Mononuclear cell (primary cell): Measurements from ENCODE around the gene KDF1. TPM values are rescaled to one million over a fixed set of nuclear protein-coding genes. Genes with fewer than 3 reads are reported as not detected.
A peak's percentile ranks its signal among the peaks of the same experiment; 100 is the strongest.
"Not testable (repeated sequence)": the region's sequence is repeated elsewhere in the genome, so short reads cannot be mapped to it uniquely, and the experiment has no call there.

Experiments used
- H3K27me3 ChIP-seq: 2 replicates; pipeline ENCODE4 v1.6.0; 2011; ENCODE audit warnings: low read length, control low read depth; ENCODE audit not compliant: insufficient read depth
- H3K4me1 ChIP-seq: 2 replicates; pipeline ENCODE4 v1.5.1; 2011; ENCODE audit warnings: mild to moderate bottlenecking, low read length, control low read depth; ENCODE audit not compliant: insufficient read depth
- H3K4me3 ChIP-seq: 2 replicates; pipeline ENCODE4 v1.5.1; 2011; ENCODE audit warnings: mild to moderate bottlenecking, low read length, moderate library complexity
- H3K9me3 ChIP-seq: 2 replicates; pipeline ENCODE4 v1.5.1; 2011; ENCODE audit warnings: low read depth, mild to moderate bottlenecking, control low read depth, low read length
- total RNA-seq: library from RNA; depleted of rRNA; stranded (reverse); fragments of >200 nt; gene quantifications from one replicate; pipeline ENCODE4 v1.2.3, GENCODE V29; 2012

Gene KDF1
- total RNA-seq, 1 donor, result 0.63 TPM

- H3K4me1 ChIP-seq, result peaks cover 53% of the 10 kb centered on the region
- no peaks in the 10 kb centered on the region for H3K9me3 ChIP-seq
- H3K4me3 ChIP-seq, result no peak overlapping the region
- H3K27me3 ChIP-seq, result peaks cover 27% of the 10 kb centered on the region
Measured at GRCh38 chr1:26998429-26999300, 38.4 kb upstream of the KDF1 start.

DNA sequence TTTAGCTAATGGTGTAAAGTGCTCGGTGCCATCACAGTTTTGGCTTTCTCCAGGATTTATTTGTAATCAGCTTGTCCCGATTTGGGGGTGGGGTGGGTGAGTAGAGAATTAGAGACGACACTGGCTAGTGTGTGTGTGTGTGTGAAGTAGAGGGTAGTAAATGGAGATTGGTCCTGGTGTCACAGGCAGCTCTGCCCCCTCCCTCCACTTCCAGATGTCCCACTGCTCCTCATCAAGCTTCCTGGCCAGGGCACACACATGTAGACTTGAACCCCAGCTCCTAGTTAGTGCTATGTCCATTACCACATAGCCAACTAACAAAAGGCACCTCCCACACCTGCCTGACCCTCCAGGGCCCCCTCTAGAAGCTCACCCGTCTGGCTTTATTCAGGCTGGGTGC lies 36.4 kb upstream of the KDF1 start:
- no peaks in the 10 kb centered on the region for H3K9me3 ChIP-seq
- H3K4me3 ChIP-seq, result no peak overlapping the region
- H3K4me1 ChIP-seq, result peaks cover 51% of the 10 kb centered on the region
- peaks cover 40% of the 10 kb centered on the region for H3K27me3 ChIP-seq

DNA sequence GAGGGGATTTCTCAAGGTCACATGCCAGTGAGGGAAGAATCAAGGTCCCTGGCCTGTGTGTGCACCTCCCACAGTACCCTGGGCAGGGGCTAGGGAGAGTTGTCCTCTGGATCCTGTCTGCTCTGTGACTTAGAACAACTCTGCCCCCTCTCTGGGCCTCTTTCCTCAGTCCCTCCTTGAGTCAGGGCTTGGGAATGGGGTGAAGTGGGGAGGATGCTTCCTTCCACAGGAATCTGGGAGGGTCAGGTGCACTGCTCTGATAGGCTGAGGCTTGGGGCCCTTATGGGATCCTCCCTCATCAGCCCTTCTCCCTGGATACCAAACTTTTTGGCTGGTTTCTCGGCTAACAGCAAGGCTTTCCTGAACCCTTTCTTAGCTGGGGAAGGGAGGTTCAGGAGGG lies 35.8 kb upstream of the KDF1 start:
- Histone ChIP-seq H3K4me1 (peaks cover 51% of the 10 kb centered on the region), H3K9me3 (no peaks in the 10 kb centered on the region), H3K27me3 (peaks cover 45% of the 10 kb centered on the region), H3K4me3 (no peak overlapping the region)

- peaks cover 46% of the 10 kb centered on the region for H3K27me3 ChIP-seq
- H3K4me3 ChIP-seq, result no peak overlapping the region
- H3K4me1 ChIP-seq, result peaks cover 44% of the 10 kb centered on the region
- H3K9me3 ChIP-seq, result no peaks in the 10 kb centered on the region
Measured at GRCh38 chr1:26994787-26995517, 34.7 kb upstream of the KDF1 start.

DNA sequence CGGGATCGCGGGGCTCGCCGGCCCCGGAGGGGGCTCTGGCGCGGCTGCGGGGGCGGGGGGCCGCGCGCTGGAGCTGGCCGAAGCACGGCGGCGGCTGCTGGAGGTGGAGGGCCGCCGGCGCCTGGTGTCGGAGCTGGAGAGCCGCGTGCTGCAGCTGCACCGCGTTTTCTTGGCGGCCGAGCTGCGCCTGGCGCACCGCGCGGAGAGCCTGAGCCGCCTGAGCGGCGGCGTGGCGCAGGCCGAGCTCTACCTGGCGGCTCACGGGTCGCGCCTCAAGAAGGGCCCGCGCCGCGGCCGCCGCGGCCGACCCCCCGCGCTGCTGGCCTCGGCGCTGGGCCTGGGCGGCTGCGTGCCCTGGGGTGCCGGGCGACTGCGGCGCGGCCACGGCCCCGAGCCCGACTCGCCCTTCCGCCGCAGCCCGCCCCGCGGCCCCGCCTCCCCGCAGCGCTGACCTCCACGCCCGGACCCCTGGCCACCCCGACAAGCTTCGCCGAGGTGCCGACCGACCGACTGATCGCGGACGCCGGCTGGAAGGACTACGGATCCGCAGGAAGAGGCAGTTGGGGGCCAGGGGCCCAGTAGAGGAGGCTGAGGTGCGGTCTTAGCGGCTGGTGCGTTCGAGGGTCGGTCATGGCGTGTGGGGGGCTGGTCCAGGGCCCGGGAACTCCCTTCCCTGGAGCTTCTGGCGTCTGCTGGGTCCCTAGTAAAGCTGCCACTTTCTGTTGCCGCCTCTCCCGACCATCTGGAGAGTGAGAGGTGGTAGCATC lies 33.9 kb upstream of the KDF1 start:
- Histone ChIP-seq H3K4me3 (peak overlapping the region; percentile 35), H3K9me3 (no peaks in the 10 kb centered on the region), H3K4me1 (peaks cover 39% of the 10 kb centered on the region), H3K27me3 (peaks cover 46% of the 10 kb centered on the region)

DNA sequence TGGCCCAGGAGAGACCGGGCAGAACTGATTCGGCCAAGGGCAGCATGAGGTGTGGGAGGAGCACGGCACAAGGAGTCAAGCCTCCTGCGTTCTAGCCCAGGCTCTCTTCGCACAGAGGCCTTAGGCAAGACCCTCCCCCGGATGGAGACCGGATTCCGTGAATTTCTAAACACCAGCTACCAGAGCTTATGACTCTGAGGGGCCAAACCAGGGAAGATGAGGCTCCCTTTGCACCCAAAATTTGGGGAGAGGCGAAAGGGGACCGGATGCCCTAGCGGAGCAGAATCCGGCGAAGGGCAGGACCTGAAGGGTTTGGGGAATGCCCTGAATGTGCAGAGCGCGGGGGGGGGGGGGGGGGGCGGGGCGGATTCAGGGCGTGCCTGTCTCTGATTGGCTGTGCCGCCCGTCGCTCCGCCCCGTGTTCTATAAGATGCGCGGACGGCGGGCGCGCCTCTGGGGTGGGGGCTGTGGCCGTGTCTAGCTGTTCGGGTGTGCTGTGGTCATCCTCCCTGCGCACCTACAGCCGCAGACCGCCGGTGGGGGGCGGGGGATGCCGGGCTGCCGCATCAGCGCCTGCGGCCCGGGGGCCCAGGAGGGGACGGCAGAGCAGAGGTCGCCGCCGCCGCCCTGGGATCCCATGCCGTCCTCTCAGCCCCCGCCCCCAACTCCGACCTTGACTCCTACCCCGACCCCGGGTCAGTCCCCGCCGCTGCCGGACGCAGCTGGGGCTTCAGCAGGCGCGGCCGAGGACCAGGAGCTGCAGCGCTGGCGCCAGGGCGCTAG lies 33.2 kb upstream of the KDF1 start, which contains the start of gene TRNP1:
TSS of gene TRNP1 (plus strand) at position 456 of the 783 bp plus-strand sequence. CDS start at position 551, 95 bp downstream.
- Histone ChIP-seq H3K4me3 (peak within 1 kb of the TSS; percentile 35), H3K4me1 (peaks cover 39% of the 10 kb centered on the region), H3K27me3 (peaks cover 46% of the 10 kb centered on the region), H3K9me3 (no peaks in the 10 kb centered on the region)

DNA sequence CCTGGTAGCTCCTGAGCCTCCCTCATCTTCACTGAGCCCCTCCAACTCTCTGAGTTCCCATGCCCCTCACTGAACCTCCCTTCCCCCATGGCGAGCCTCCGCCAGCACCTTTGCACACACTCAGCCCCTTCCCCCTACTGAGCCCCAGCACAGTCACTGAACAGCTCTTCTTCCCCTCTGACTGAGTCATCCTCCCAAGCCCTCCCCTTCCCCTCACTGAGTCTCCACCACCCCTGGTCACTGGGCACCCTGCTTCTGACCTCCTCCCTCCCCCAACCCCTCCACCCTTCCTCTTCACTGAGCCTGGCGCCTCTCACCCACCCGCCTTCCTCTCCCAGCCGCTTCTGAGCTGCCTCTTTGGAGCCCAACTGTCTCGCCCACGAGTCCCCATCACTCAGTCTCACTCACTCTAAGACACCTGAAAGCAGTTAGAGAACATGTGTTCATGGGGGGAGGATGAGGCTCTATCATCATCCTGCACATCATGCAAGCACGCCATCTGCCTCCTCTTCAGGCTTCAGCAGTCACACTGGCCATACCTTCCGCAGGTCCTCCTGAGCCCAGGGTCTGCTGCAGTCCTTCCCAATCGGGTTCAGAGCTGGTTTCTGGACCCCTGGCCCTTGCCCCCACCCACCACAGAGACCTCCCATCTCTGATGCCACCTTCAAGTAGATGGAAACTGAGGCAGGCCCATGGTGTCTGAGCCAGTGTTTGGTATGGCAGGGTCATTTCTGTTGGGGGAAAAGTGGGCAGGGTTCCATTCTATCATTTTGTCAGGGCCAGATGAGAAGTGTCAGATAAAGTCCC lies 31.2 kb upstream of the KDF1 start:
- Histone ChIP-seq H3K4me1 (peaks cover 31% of the 10 kb centered on the region), H3K4me3 (no peak overlapping the region), H3K27me3 (peaks cover 40% of the 10 kb centered on the region), H3K9me3 (no peaks in the 10 kb centered on the region)

- H3K4me1 ChIP-seq, result peaks cover 26% of the 10 kb centered on the region
- H3K27me3 ChIP-seq, result peaks cover 21% of the 10 kb centered on the region
- H3K9me3 ChIP-seq, H3K4me3 ChIP-seq: not testable (repeated sequence)
Measured at GRCh38 chr1:26989403-26990109, 29.3 kb upstream of the KDF1 start.

DNA sequence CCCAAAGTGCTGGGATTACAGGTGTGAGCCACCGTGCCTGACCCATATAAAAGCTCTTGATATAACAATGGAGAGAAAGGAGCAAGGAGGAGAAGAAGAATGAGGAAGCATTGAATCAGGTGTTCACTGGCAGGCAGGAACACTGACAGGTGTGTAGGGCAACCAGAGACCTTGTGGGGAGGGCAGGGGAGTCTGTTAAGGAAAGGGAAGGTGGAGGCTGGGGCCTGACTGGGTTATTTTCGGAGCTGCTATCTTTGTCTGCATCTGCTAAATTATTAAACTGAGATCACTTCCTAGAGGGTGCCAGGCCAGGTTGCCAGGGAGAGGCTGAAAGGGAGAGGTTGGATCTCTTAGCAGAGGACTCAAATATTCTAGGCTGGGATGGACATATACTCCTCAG lies 26.4 kb upstream of the KDF1 start:
- H3K9me3 ChIP-seq, result no peaks in the 10 kb centered on the region
- no peak overlapping the region for H3K4me3 ChIP-seq
- peaks cover 9% of the 10 kb centered on the region for H3K27me3 ChIP-seq
- peaks cover 10% of the 10 kb centered on the region for H3K4me1 ChIP-seq

DNA sequence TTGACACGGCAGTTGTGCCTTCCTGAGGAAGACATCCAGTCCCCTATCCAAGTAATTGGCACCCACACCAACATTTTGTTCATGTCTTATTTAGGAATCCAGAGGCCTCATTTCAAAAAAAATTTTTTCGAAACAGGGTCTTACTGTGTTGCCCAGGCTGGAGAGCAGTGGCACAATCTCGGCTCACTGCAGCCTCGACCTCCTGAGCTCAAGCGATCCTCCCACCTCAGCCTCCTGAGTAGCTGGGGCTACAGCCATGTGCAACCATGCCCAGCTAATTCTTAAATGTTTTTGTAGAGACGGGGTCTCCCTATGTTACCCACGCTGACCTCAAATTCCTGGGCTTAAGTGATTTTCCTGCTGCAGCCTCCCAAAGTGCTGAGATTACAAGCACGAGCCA lies 24.0 kb upstream of the KDF1 start:
- no peak overlapping the region for H3K4me3 ChIP-seq
- no peaks in the 10 kb centered on the region for H3K9me3 ChIP-seq
- peaks cover 3% of the 10 kb centered on the region for H3K27me3 ChIP-seq
- H3K4me1 ChIP-seq, result no peaks in the 10 kb centered on the region

DNA sequence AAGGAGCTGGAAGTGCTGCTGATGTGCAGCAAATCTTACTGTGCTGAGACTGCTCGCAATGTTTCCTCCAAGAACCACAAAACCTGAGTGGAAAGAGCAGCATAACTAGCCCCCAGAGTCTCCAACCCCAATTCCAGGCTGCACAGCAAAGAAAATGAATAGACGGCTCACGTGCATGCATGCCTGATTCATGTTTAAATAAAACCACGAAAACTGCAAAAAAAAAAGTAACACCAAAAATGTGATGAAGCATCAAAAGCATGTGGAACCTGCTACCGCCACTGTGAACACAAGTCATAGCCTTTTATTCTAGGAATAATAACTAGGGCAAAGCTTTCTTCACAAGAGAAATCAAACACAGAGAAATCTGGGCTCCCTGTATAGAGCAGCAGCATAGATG lies 23.6 kb upstream of the KDF1 start:
- no peaks in the 10 kb centered on the region for H3K4me1 ChIP-seq
- H3K9me3 ChIP-seq, result no peaks in the 10 kb centered on the region
- peaks cover 3% of the 10 kb centered on the region for H3K27me3 ChIP-seq
- H3K4me3 ChIP-seq, result no peak overlapping the region

GRCh38 chr1:26981146-26981846 lies 21.0 kb upstream of the KDF1 start:
- H3K27me3 ChIP-seq, result peaks cover 3% of the 10 kb centered on the region
- no peaks in the 10 kb centered on the region for H3K4me1 ChIP-seq
- H3K4me3 ChIP-seq, result no peak overlapping the region
- H3K9me3 ChIP-seq, result no peaks in the 10 kb centered on the region

- Histone ChIP-seq H3K9me3 (no peaks in the 10 kb centered on the region), H3K4me3 (no peak overlapping the region), H3K4me1 (no peaks in the 10 kb centered on the region), H3K27me3 (peaks cover 3% of the 10 kb centered on the region)
Measured at GRCh38 chr1:26978901-26979300, 18.6 kb upstream of the KDF1 start.
